ENCODE measurements around the gene PPP6R2.
"Not testable (repeated sequence)": the region's sequence is repeated elsewhere in the genome, so short reads cannot be mapped to it uniquely, and the experiment has no call there.

PPP6R2 gene

GRCh38 chr22:50425179-50425916, 82.2 kb downstream of the PPP6R2 start:
- DNase-seq (ENCODE audit: low spot score): no peak

GRCh38 chr22:50432131-50432876, 89.2 kb downstream of the PPP6R2 start:
- no peak for DNase-seq (ENCODE audit: low spot score)

- DNase-seq (ENCODE audit: low spot score): not testable (repeated sequence)
Measured at GRCh38 chr22:50432877-50433510, 89.9 kb downstream of the PPP6R2 start.

GRCh38 chr22:50434849-50435248, 91.7 kb downstream of the PPP6R2 start:
- DNase-seq (ENCODE audit: low spot score): no peak

GRCh38 chr22:50435291-50436014, 92.3 kb downstream of the PPP6R2 start:
- DNase-seq (ENCODE audit: low spot score): no peak

GRCh38 chr22:50436015-50436830, 93.1 kb downstream of the PPP6R2 start:
- no peak for DNase-seq (ENCODE audit: low spot score)

- DNase-seq (ENCODE audit: low spot score): no peak
Measured at GRCh38 chr22:50436841-50437341, 93.8 kb downstream of the PPP6R2 start.

GRCh38 chr22:50437511-50438304, 94.6 kb downstream of the PPP6R2 start:
- DNase-seq (ENCODE audit: low spot score): no peak

GRCh38 chr22:50438305-50439275, 95.5 kb downstream of the PPP6R2 start:
- DNase-seq (ENCODE audit: low spot score): no peak

GRCh38 chr22:50439314-50439870, 96.3 kb downstream of the PPP6R2 start:
- DNase-seq (ENCODE audit: low spot score): no peak

- no peak for DNase-seq (ENCODE audit: low spot score)
Measured at GRCh38 chr22:50439871-50440331, 96.8 kb downstream of the PPP6R2 start.

GRCh38 chr22:50440544-50441249, 97.6 kb downstream of the PPP6R2 start:
- DNase-seq (ENCODE audit: low spot score): no peak

GRCh38 chr22:50441428-50441993, 98.4 kb downstream of the PPP6R2 start:
- no peak for DNase-seq (ENCODE audit: low spot score)

- no peak for DNase-seq (ENCODE audit: low spot score)
Measured at GRCh38 chr22:50443197-50443596, 100.1 kb downstream of the PPP6R2 start.

- no peak for DNase-seq (ENCODE audit: low spot score)
Measured at GRCh38 chr22:50443801-50444625, 100.9 kb downstream of the PPP6R2 start.

- DNase-seq (ENCODE audit: low spot score): no peak
Measured at GRCh38 chr22:50444663-50445062, 101.5 kb downstream of the PPP6R2 start.

All from SK-N-DZ (cell line).